C4-2B (cell line): ENCODE results near the gene COL15A1.

Experiments used
- H3K27ac ChIP-seq: fragments of 450-650 bp; 2 replicates; pipeline ENCODE4 v1.5.1; 2017
- CTCF ChIP-seq: fragments of 450-650 bp; conservative IDR thresholded peaks from 2 replicates; pipeline ENCODE4 v1.5.1; 2017; ENCODE audit warnings: mild to moderate bottlenecking
- ZFX ChIP-seq: fragments of 450-650 bp; IDR thresholded peaks from 2 replicates; pipeline ENCODE4 v1.6.1; 2017

Gene COL15A1

GRCh38 chr9:99075246-99075912 lies 131.7 kb downstream of the COL15A1 start:
- H3K27ac ChIP-seq = no peak overlapping the region
- TF ChIP-seq CTCF = no peak
- no peak for TF ChIP-seq ZFX

- no peak overlapping the region for H3K27ac ChIP-seq
- TF ChIP-seq CTCF (no peak), ZFX (no peak)
Measured at GRCh38 chr9:99076030-99076429, 132.3 kb downstream of the COL15A1 start.

GRCh38 chr9:99076483-99077171 lies 132.9 kb downstream of the COL15A1 start:
- H3K27ac ChIP-seq = no peak overlapping the region
- TF ChIP-seq CTCF (no peak), ZFX (no peak)

- TF ChIP-seq CTCF (no peak), ZFX (no peak)
- no peak overlapping the region for H3K27ac ChIP-seq
Measured at GRCh38 chr9:99078717-99079116, 135.0 kb downstream of the COL15A1 start.

DNA sequence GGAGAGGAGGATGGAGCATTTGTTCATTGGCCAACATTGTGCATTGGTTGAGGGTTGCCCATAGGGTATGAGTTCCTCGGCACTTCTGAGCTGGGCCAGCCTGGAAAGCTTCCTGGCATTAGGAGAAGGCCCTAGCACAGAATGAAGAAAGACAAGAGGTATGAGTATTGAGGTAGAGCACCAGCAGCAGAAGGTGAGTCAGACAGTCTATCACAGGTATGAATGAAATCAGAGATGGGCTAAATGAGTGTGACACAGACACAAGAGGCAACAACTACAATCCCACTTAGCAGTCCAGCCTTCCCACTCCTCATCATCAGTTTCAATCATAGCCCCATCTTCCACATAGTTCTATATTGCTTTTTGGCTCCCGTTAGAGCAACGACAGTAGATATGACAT lies 135.8 kb downstream of the COL15A1 start:
- no peak for TF ChIP-seq ZFX
- no peak for TF ChIP-seq CTCF
- H3K27ac ChIP-seq = no peak overlapping the region

DNA sequence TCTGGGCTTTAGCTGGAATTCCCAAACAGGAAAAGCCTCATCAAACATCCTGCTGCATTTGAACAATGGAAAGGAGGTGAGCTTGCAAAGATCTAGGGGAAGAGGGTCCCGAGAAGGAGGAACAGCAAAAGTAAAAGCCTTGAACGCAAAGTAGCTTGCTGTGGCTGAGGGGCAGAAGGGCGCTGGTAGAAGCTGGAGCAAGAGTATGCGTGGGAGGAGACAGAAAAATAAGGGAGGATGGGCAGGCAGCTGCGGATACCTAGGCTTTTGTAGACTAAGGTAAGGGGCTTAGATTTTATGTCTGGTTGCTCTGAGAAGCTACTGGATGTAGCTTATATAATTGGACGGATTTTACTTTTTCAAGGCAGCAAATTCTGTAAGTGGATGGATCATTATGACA lies 139.3 kb downstream of the COL15A1 start:
- no peak for TF ChIP-seq ZFX
- TF ChIP-seq CTCF = no peak
- H3K27ac ChIP-seq = no peak overlapping the region
